Lung (tissue), 12 donors: Measurements from ENCODE around the gene MED31. TPM values are rescaled to one million over a fixed set of nuclear protein-coding genes. Genes with fewer than 3 reads are reported as not detected.

Experiments
- ATAC-seq: fragments of 200-7000 bp; cut with Tn5 transposase; one replicate; pipeline ENCODE4 v1.9.1; 2020; ENCODE audit warnings: moderate number of reproducible peaks; ENCODE audit not compliant: insufficient read depth, low FRiP score
- DNase-seq, 3 donors: peaks; one replicate each; pipeline ENCODE4 v3.0.0-alpha.2; 2013 to 2017
- H3K27ac ChIP-seq, 2 donors: one replicate each; pipeline ENCODE4 v1.5.1; 2013; ENCODE audit warnings: mild to moderate bottlenecking in 2 of 2, moderate library complexity in 2 of 2, control low read depth in 1 of 2, inconsistent platforms in 1 of 2, low read depth in 1 of 2, low read length in 1 of 2
- H3K27me3 ChIP-seq, 3 donors: one replicate each; pipeline ENCODE4 v1.5.1; 2013; ENCODE audit warnings: low read length in 2 of 3; ENCODE audit not compliant: control insufficient read depth in 3 of 3, insufficient read depth in 3 of 3
- H3K36me3 ChIP-seq, 4 donors: one replicate each; pipeline ENCODE4 v1.5.1; 2013; ENCODE audit warnings: low read length in 4 of 4, mild to moderate bottlenecking in 1 of 4, moderate library complexity in 1 of 4; ENCODE audit not compliant: control insufficient read depth in 4 of 4, insufficient read depth in 4 of 4
- H3K4me1 ChIP-seq, 5 donors: one replicate each; pipeline ENCODE4 v1.5.1; 2013; ENCODE audit warnings: low read length in 5 of 5, mild to moderate bottlenecking in 2 of 5, moderate library complexity in 1 of 5; ENCODE audit not compliant: control insufficient read depth in 5 of 5, insufficient read depth in 5 of 5
- H3K4me3 ChIP-seq: one replicate; pipeline ENCODE4 v1.5.1; 2013; ENCODE audit warnings: mild to moderate bottlenecking, control low read depth, moderate library complexity
- H3K9ac ChIP-seq, 2 donors: one replicate each; pipeline ENCODE4 v1.5.1; 2013; ENCODE audit warnings: low read length in 2 of 2, control low read depth in 1 of 2; ENCODE audit not compliant: insufficient read depth in 1 of 2
- H3K9me3 ChIP-seq, 4 donors: one replicate each; pipeline ENCODE4 v1.5.1; 2013; ENCODE audit warnings: low read length in 3 of 4, mild to moderate bottlenecking in 1 of 4, moderate library complexity in 1 of 4; ENCODE audit not compliant: control insufficient read depth in 4 of 4, insufficient read depth in 3 of 4
- CTCF ChIP-seq: IDR thresholded peaks from 2 replicates; pipeline ENCODE4 v1.5.1; 2012; ENCODE audit warnings: mild to moderate bottlenecking; ENCODE audit errors: control extremely low read depth, extremely low read depth
- WGBS, 2 donors: extraction: QIAGEN DNeasy Blood & Tissue Kit; methylation state at CpG; one replicate each; pipeline ENCODE4 v1.1.7; 2013; 5-methylcytosine and 5-hydroxymethylcytosine counted together
- polyA plus RNA-seq, 2 donors: library from polyadenylated mRNA; stranded (reverse); fragments of 200-250 nt; gene quantifications; one replicate each; pipeline ENCODE4 v1.2.1, GENCODE V29; 2013
- total RNA-seq, 2 donors: library from RNA; depleted of rRNA in 1 of 2; stranded (reverse); fragments of >200 nt in 1 of 2; gene quantifications; one replicate each; pipeline ENCODE4 v1.2.1, GENCODE V29; 2014 to 2021
- donor health status: control.
- donor health status: control.
- donor health status: Bipolar disorder and iron deficiency.
- donor health status: healthy.
- donor health status: DM: yes; HTN: yes; CAD: no.

The MED31 gene
- total and polyA plus RNA-seq, 4 donors: 16.6 to 27.7 (median 19.2) TPM

GRCh38 chr17:6684881-6685767 is 33.7 kb upstream of the MED31 start:
- no peak for DNase-seq
- no peak overlapping the region for H3K4me3 ChIP-seq
- ATAC-seq: no peak
- H3K9ac ChIP-seq: no peak overlapping the region
- TF ChIP-seq CTCF: no peak
- H3K9me3 ChIP-seq: no peaks in the 10 kb centered on the region
- no peaks in the 10 kb centered on the region for H3K4me1 ChIP-seq
- no peaks in the 10 kb centered on the region for H3K36me3 ChIP-seq
- WGBS, 2 donors: 82 to 91% methylated on average over 14 of the region's 14 CpGs
- H3K27me3 ChIP-seq: peaks cover 0 to 3% (median 0%) of the 10 kb centered on the region in 3 donors
- no peak overlapping the region for H3K27ac ChIP-seq

- Histone ChIP-seq H3K4me3 (no peak overlapping the region), H3K27ac (no peak overlapping the region), H3K36me3 (no peaks in the 10 kb centered on the region), H3K9ac (no peak overlapping the region), H3K27me3 (peaks cover 0 to 3% (median 0%) of the 10 kb centered on the region in 3 donors), H3K4me1 (no peaks in the 10 kb centered on the region), H3K9me3 (no peaks in the 10 kb centered on the region)
- DNase-seq (no peak), ATAC-seq (no peak)
- WGBS, 2 donors: 67 to 75% methylated on average over 7 of the region's 7 CpGs
- TF ChIP-seq CTCF: no peak
These were observed 33.0 kb upstream of the MED31 start for GRCh38 chr17:6684460-6684783.

- WGBS, 2 donors: 78 to 80% methylated on average over 3 of the region's 3 CpGs
- DNase-seq: no peak
- Histone ChIP-seq H3K4me3 (no peak overlapping the region), H3K27ac (no peak overlapping the region), H3K36me3 (no peaks in the 10 kb centered on the region), H3K9me3 (no peaks in the 10 kb centered on the region), H3K27me3 (peaks cover 0 to 3% (median 0%) of the 10 kb centered on the region in 3 donors), H3K9ac (no peak overlapping the region), H3K4me1 (no peaks in the 10 kb centered on the region)
- no peak for TF ChIP-seq CTCF
- no peak for ATAC-seq
These were observed 32.5 kb upstream of the MED31 start for GRCh38 chr17:6683730-6684459.
